IPS DF 6.9 (cell line): ENCODE data around the gene SERPINA4.

Source experiments
- DNase-seq: peaks from one replicate; pipeline ENCODE4 v3.0.0-alpha.2; 2013; ENCODE audit warnings: low read depth, low spot score
- H3K27ac ChIP-seq: one replicate; pipeline ENCODE4 v1.5.1; 2013; ENCODE audit warnings: low read length, control low read depth
- H3K27me3 ChIP-seq: 2 replicates; pipeline ENCODE4 v1.6.1; 2013; ENCODE audit warnings: mild to moderate bottlenecking, low read length; ENCODE audit not compliant: control insufficient read depth, insufficient read depth
- H3K36me3 ChIP-seq: 2 replicates; pipeline ENCODE4 v1.6.1; 2013; ENCODE audit warnings: low read length; ENCODE audit not compliant: control insufficient read depth, insufficient read depth
- H3K4me1 ChIP-seq: 2 replicates; pipeline ENCODE4 v1.6.1; 2013; ENCODE audit warnings: low read length; ENCODE audit not compliant: control insufficient read depth, insufficient read depth
- H3K4me3 ChIP-seq: 2 replicates; pipeline ENCODE4 v1.5.1; 2013; ENCODE audit warnings: mild to moderate bottlenecking, low read length
- H3K9me3 ChIP-seq: 2 replicates; pipeline ENCODE4 v1.6.1; 2013; ENCODE audit warnings: low read length, inconsistent platforms; ENCODE audit not compliant: control insufficient read depth, insufficient read depth
- WGBS: extraction: QIAGEN DNeasy Blood & Tissue Kit; methylation state at CpG from one replicate; pipeline ENCODE4 v1.1.7; 2013; ENCODE audit warnings: mixed read lengths, missing lambda C conversion rate; ENCODE audit not compliant: insufficient read length, insufficient coverage; 5-methylcytosine and 5-hydroxymethylcytosine counted together

The SERPINA4 gene

DNA sequence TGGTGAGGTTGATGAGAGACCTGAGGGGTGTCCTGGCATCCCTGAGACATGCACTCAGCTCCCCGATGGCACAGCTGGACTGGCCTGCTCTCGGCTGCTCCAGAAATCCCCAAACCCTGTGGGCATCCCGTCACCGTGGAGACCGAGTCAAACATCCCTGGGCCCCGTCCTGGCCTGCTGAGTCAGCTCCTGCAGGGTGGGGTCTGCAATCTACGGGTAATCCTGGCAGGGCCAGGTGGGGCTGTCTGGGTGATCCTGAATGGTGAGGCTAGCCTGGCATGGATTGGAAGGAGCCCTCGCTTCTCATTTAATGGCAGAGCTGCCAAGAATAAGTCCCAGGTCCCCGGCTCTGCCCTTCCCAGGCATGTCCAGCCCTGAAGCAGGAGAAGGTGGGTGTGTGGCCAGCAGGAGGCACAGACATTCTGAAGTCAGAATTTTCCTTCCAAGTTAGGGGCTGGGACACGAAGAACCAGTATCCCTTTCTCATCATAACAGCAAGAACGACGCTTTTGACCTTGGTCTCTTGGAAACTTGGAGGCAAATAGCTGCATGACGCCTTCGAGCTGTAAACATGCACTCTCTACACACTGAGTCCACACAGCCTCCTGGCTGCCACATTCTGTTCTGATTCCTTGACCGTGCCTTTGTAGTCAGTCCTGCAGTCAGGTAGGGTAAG, 17.7 kb upstream of the SERPINA4 start:
- no peak overlapping the region for H3K27ac ChIP-seq
- H3K4me3 ChIP-seq: no peak overlapping the region
- H3K36me3 ChIP-seq: no peaks in the 10 kb centered on the region
- H3K9me3 ChIP-seq: no peaks in the 10 kb centered on the region
- WGBS: no CpG with 5 or more reads among the region's 15 CpGs
- no peaks in the 10 kb centered on the region for H3K27me3 ChIP-seq
- no peak for DNase-seq
- peaks cover 3% of the 10 kb centered on the region; the same call in 1 of the 2 replicates for H3K4me1 ChIP-seq

GRCh38 chr14:94544726-94545125, 16.5 kb upstream of the SERPINA4 start:
- no peaks in the 10 kb centered on the region for H3K9me3 ChIP-seq
- H3K27ac ChIP-seq: no peak overlapping the region
- no peak for DNase-seq
- no peak overlapping the region for H3K4me3 ChIP-seq
- H3K36me3 ChIP-seq: no peaks in the 10 kb centered on the region
- H3K27me3 ChIP-seq: no peaks in the 10 kb centered on the region
- no CpG with 5 or more reads among the region's 7 CpGs for WGBS
- peaks cover 3% of the 10 kb centered on the region; the same call in 1 of the 2 replicates for H3K4me1 ChIP-seq

DNA sequence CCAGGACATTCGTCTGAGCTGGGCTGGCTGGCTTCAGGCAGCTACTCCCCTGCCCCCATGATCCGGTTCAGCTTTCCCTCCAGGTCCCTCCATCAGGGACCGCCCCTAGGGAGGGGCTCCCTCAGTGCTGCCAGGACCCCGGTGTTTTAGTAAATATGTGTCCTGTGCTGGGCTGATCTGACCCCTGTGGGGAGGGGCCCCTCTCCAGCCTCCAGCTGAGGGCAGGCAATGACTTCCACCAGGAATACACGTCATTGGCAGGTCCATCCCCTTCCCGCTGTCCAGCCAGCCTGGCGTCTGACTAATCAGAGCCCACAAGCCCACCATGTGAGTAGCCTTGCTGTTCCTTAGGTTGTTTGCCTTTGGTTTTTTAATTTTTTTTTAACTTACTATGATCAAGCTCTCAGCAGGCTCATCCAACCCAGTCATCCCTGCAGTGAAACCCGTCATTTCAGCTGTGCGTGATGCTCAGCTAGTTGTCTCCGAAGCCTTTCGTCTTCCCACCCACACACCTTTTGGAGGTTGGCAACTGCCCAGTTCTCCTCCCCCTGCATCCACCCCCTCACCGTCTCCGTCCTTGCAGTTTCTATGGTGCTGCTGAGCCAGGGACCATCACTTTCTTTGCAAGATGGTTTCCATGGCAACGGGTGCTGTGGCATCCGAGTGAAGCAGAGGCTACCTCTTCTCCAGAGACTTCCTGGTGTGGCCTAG, 16.0 kb upstream of the SERPINA4 start:
- Histone ChIP-seq H3K36me3 (no peaks in the 10 kb centered on the region), H3K9me3 (no peaks in the 10 kb centered on the region), H3K27me3 (no peaks in the 10 kb centered on the region), H3K27ac (no peak overlapping the region), H3K4me3 (no peak overlapping the region), H3K4me1 (peaks cover 3% of the 10 kb centered on the region; the same call in 1 of the 2 replicates)
- WGBS: no CpG with 5 or more reads among the region's 15 CpGs
- DNase-seq: no peak

DNA sequence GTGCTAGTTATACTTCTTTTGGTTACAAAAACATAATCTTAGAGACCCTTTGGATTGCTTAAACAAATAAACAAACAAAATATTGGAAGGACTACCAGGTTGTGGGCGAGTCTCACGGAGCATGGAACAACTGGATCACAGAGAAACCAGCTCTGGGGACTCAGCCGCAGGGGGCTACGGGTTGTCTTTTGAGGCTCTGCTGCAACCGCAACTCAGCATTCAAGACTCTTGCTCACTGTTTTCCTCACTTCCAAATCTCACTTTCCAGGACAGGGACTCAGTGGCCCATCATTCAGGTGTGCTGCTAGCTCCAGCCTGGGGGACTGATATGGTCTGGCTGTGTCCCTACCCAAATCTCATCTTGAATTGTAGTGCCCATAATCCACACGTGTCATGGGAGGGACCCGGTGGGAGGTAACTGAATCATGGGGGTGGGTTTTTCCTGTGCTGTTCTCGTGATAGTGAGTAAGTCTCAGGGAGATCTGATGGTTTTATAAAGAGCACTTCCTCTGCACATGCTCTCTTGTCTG, 14.0 kb upstream of the SERPINA4 start:
- peaks cover 3% of the 10 kb centered on the region; the same call in 1 of the 2 replicates for H3K4me1 ChIP-seq
- H3K36me3 ChIP-seq: no peaks in the 10 kb centered on the region
- no peak overlapping the region for H3K4me3 ChIP-seq
- H3K27ac ChIP-seq: no peak overlapping the region
- WGBS: no CpG with 5 or more reads among the region's 8 CpGs
- no peaks in the 10 kb centered on the region for H3K9me3 ChIP-seq
- H3K27me3 ChIP-seq: no peaks in the 10 kb centered on the region
- no peak for DNase-seq

DNA sequence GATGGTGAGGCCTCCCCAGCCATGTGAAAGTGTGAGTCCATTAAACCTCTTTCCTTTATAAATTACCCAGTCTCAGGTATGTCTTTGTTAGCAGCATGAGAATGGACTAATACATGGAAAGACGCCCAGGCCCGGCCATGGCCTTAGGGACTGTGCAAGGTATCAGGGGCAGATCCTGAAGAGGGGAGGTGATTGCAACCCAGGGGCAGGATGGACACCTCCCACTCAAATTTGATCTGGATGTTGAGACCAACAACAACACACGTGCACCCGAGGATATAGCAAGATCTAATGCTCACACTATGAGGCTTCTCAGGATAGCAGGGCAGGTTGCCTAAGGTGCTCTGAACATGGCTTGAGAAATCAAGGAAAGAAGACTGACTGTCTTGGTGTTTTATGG, 13.5 kb upstream of the SERPINA4 start:
- H3K36me3 ChIP-seq: no peaks in the 10 kb centered on the region
- H3K27me3 ChIP-seq: no peaks in the 10 kb centered on the region
- H3K27ac ChIP-seq: no peak overlapping the region
- DNase-seq: no peak
- no peaks in the 10 kb centered on the region for H3K9me3 ChIP-seq
- peaks cover 3% of the 10 kb centered on the region; the same call in 1 of the 2 replicates for H3K4me1 ChIP-seq
- H3K4me3 ChIP-seq: no peak overlapping the region
- WGBS: no CpG with 5 or more reads among the region's 4 CpGs

- Histone ChIP-seq H3K4me3 (no peak overlapping the region), H3K27ac (no peak overlapping the region), H3K9me3 (no peaks in the 10 kb centered on the region), H3K36me3 (no peaks in the 10 kb centered on the region), H3K4me1 (peaks cover 3% of the 10 kb centered on the region; the same call in 1 of the 2 replicates), H3K27me3 (no peaks in the 10 kb centered on the region)
- DNase-seq: no peak
- no CpG with 5 or more reads among the region's 14 CpGs for WGBS
These were observed 12.9 kb upstream of the SERPINA4 start for GRCh38 chr14:94548131-94548998.

DNA sequence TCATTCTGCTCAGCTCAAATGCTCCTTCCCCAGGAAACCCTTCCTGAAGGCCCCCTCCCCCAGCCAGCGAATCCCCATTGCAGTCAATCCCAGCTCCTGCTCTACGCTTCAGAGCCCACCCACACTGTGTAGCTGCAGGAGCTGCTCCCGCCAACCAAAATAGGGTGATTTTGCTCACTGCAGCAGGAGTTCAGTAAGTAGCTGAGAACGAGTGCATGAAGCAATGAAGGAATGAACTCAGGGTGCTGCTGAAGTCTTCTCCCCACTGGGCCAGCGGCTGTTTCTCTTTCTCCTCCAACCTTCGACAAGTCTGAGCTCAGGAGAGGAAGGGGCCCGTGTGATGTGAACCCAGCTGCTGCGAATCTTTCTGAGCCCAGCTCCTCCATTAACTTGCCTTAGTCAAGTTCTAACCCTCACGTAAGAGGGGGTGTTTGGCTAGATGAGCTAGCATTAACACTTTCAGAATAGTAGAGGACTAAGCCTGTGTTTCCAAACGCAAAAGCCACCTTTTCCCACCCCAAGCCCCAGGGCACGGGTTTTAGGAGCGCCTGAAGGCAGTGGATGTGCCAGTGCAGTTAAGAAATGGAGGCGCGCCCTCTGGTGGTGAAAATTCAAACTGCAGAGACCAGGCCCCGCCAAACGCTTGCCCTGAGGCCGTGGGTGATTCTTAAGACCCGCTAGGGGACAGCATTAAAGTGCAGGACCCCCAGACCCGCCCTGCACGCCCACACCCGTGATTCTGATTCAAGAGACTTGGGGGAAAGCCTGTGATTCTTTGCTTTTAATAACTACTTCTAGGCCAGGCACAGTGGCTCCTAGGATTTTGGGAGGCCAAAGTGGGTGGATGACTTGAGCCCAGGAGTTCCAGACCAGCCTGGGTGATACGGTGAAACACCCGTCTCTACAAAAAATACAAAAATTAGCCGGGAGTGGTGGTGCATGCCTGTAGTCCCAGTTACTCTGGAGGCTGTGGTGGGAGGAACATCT, 11.9 kb upstream of the SERPINA4 start:
- DNase-seq: peak; percentile 35
- no peak overlapping the region for H3K27ac ChIP-seq
- H3K27me3 ChIP-seq: no peaks in the 10 kb centered on the region
- H3K9me3 ChIP-seq: no peaks in the 10 kb centered on the region
- H3K4me3 ChIP-seq: no peak overlapping the region
- no peaks in the 10 kb centered on the region for H3K36me3 ChIP-seq
- no CpG with 5 or more reads among the region's 24 CpGs for WGBS
- H3K4me1 ChIP-seq: peaks cover 1% of the 10 kb centered on the region; the same call in 1 of the 2 replicates

DNA sequence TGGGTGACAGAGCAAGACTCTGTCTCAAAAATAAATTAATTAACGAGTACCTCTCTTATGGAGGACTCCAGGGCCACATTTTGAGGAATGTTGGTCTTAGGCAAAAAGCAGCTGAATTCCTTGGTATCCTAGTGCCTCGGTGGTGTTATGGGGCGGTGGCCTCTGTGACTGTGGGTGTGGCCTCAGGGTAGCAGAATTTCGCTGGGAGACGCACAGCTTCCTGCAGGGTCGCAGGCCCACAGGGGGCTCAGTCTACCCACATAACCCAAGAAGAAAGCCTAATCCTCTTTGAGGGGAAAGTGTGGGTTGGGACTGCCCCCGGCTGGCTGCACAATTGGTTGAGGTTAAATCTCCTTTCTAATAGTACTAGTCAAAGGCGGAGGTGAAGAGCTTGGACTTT, 11.2 kb upstream of the SERPINA4 start:
- no CpG with 5 or more reads among the region's 8 CpGs for WGBS
- Histone ChIP-seq H3K27me3 (no peaks in the 10 kb centered on the region), H3K9me3 (no peaks in the 10 kb centered on the region), H3K27ac (no peak overlapping the region), H3K4me3 (no peak overlapping the region), H3K4me1 (no peaks in the 10 kb centered on the region), H3K36me3 (no peaks in the 10 kb centered on the region)
- DNase-seq: no peak

DNA sequence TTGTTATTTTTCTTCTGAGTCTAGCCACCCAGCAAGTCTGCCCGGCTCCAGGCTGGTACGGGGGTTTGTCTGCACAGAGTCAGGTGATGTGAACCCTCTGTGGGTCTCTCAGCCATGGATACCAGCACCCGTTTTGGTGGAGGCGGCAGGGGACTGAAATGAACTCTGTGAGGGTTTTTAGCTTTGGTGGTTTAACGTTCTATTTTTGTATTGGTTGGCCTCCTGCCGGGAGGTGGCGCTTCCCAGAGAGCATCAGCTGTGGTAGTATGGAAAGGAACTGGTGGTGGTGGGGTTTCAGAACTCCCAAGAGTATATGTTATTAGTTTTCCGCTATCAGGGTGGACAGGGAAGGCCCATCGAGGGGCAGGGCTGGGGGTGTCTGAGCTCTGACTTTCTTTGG, 5.3 kb upstream of the SERPINA4 start:
- H3K4me3 ChIP-seq: no peak overlapping the region
- DNase-seq: no peak
- H3K4me1 ChIP-seq: no peaks in the 10 kb centered on the region
- no peak overlapping the region for H3K27ac ChIP-seq
- WGBS: no CpG with 5 or more reads among the region's 9 CpGs
- no peaks in the 10 kb centered on the region for H3K27me3 ChIP-seq
- H3K36me3 ChIP-seq: no peaks in the 10 kb centered on the region
- H3K9me3 ChIP-seq: no peaks in the 10 kb centered on the region
